ENCODE results near the gene ZFAND3. TPM values are rescaled to one million over a fixed set of nuclear protein-coding genes. Genes with fewer than 3 reads are reported as not detected.

ZFAND3 gene
- total and polyA plus RNA-seq, 2 of the 4 experiments (the other 2 are of a cell fraction): 10.9 to 26.7 TPM

- Histone ChIP-seq H3K27me3 (ENCODE audit: control insufficient read depth, insufficient read depth, low read length) (no peaks in the 10 kb centered on the region), H2BK15ac (ENCODE audit: low read depth, low read length) (no peak overlapping the region), H3K9me1 (ENCODE audit: insufficient read depth, low read length) (peaks cover 34% of the 10 kb centered on the region), H3K4ac (ENCODE audit: low read depth, low read length) (no peak overlapping the region), H2BK120ac (ENCODE audit: low read depth, low read length) (no peak overlapping the region), H3K79me1 (ENCODE audit: low read depth in 1 of 2, low read length in 2 of 2) (peaks cover 56 to 87% of the 10 kb centered on the region in 2 experiments), H2BK20ac (ENCODE audit: low read depth, low read length) (no peak overlapping the region), H3K36me3 (ENCODE audit: control insufficient read depth, insufficient read depth, low read length) (peaks cover 4% of the 10 kb centered on the region; the same call in 1 of the 2 replicates), H3K4me2 (ENCODE audit: low read depth, low read length) (no peak overlapping the region), H3K9me3 (ENCODE audit: control insufficient read depth, insufficient read depth, low read length) (no peaks in the 10 kb centered on the region), H4K8ac (ENCODE audit: low read depth in 2 of 2, low read length in 2 of 2) (no peak overlapping the region), H3K4me1 (ENCODE audit: control insufficient read depth, insufficient read depth, low read length) (peaks cover 17% of the 10 kb centered on the region; the same call in 1 of the 2 replicates), H3K18ac (ENCODE audit: low read depth, low read length) (no peak overlapping the region), H2AK5ac (ENCODE audit: low read depth, low read length) (no peak overlapping the region), H3K23ac (ENCODE audit: low read depth, low read length) (no peak overlapping the region), H3K4me3 (ENCODE audit: insufficient read depth, low read depth, low read length) (no peak overlapping the region), H3K27ac (ENCODE audit: insufficient read depth, low read length) (no peak overlapping the region), H2AFZ (replicated peaks; ENCODE audit: low read length, poor library complexity) (no peak overlapping the region), H2BK5ac (ENCODE audit: low read depth, low read length, poor library complexity, severe bottlenecking) (no peak overlapping the region), H3K9ac (ENCODE audit: low read depth, low read length) (no peak overlapping the region), H2AK9ac (replicated peaks; ENCODE audit: low read depth, low read length, poor library complexity) (no peak overlapping the region), H3K14ac (replicated peaks; ENCODE audit: low read depth, low read length) (no peak overlapping the region), H4K5ac (ENCODE audit: low read depth, low read length) (no peak overlapping the region), H4K20me1 (ENCODE audit: insufficient read depth, low read length) (peaks cover 70% of the 10 kb centered on the region), H3K56ac (ENCODE audit: extremely low read depth, insufficient read depth, low read length) (no peak overlapping the region), H4K91ac (ENCODE audit: insufficient read depth, low read depth, low read length) (no peak overlapping the region)
- dilution Hi-C loops (cut with HindIII; ENCODE audit: low sequenced_read_pairs, unreplicated experiment): no loop called here
- in situ Hi-C loops (cut with MboI; ENCODE audit: low sequenced_read_pairs): no loop called here
- intact Hi-C loops (cut with micrococcal nuclease): loop anchor here (10.0 kb wide), 2 partner anchors 112 to 418 kb away; no protein-coding TSS in a partner anchor
- CTCF ChIA-PET: no interaction called here
- DNase-seq: peak; percentile 21
- no TSS peak for BruUV-seq (replicated peaks)
- no CpG with 5 or more reads among the region's 1 CpG for WGBS, 2 experiments (ENCODE audit: extremely low coverage in 2 of 2, insufficient read length in 1 of 2)
- POLR2A ChIA-PET (ENCODE audit: unreplicated experiment): no interaction called here
- no peak for TF ChIP-seq RFX5 (IDR thresholded peaks at IDR 0.05; ENCODE audit: low read depth, low read length)
- peak; percentile 74 for TF ChIP-seq MAFK (IDR thresholded peaks at IDR 0.05; ENCODE audit: low read depth, low read length)
- ATAC-seq (ENCODE audit: low read depth): peak; percentile 12; the same call in 1 of the 2 replicates
Measured at GRCh38 chr6:38146734-38147027, 327.2 kb downstream of the ZFAND3 start.

All from IMR-90 (cell line).